ENCODE data around the gene ZNF845.

DNA sequence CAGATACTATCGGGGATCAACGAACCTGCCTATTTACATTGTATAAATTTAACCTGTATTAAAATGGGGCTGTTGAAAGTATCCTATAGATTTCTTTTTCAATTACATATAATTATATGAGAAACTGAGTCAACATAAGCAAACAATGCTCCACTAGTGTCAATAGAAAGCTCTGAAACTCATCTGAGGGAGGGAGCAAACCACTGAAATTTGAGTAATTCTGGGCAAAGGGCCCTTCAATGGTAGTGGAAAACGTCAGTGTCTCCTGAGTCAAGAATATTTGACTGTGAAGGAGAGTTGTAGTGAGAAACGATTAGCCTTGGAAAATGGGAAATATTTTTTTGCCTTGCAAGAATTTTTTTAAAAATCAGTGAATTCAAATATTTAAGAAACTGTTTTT lies 48.5 kb upstream of the ZNF845 start:
- TF ChIP-seq ELF4 (CRISPR knock-in tag; IDR thresholded peaks at IDR 0.05; ENCODE audit: low read depth) (no peak), NR3C1 (CRISPR knock-in tag; conservative IDR thresholded peaks at IDR 0.05; ENCODE audit: low read depth) (no peak), TEAD4 (CRISPR knock-in tag; IDR thresholded peaks at IDR 0.05) (no peak), GTF2I (CRISPR knock-in tag; conservative IDR thresholded peaks at IDR 0.05) (no peak), ZNF317 (CRISPR knock-in tag; IDR thresholded peaks at IDR 0.05; ENCODE audit: borderline replicate concordance, low read depth) (no peak), ESRRA (CRISPR knock-in tag; IDR thresholded peaks at IDR 0.05; ENCODE audit: borderline replicate concordance) (no peak)
- TF ChIP-seq, protein P1, sequence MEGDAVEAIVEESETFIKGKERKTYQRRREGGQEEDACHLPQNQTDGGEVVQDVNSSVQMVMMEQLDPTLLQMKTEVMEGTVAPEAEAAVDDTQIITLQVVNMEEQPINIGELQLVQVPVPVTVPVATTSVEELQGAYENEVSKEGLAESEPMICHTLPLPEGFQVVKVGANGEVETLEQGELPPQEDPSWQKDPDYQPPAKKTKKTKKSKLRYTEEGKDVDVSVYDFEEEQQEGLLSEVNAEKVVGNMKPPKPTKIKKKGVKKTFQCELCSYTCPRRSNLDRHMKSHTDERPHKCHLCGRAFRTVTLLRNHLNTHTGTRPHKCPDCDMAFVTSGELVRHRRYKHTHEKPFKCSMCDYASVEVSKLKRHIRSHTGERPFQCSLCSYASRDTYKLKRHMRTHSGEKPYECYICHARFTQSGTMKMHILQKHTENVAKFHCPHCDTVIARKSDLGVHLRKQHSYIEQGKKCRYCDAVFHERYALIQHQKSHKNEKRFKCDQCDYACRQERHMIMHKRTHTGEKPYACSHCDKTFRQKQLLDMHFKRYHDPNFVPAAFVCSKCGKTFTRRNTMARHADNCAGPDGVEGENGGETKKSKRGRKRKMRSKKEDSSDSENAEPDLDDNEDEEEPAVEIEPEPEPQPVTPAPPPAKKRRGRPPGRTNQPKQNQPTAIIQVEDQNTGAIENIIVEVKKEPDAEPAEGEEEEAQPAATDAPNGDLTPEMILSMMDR (IDR thresholded peaks at IDR 0.05) = no peak
- TF ChIP-seq, protein P2, sequence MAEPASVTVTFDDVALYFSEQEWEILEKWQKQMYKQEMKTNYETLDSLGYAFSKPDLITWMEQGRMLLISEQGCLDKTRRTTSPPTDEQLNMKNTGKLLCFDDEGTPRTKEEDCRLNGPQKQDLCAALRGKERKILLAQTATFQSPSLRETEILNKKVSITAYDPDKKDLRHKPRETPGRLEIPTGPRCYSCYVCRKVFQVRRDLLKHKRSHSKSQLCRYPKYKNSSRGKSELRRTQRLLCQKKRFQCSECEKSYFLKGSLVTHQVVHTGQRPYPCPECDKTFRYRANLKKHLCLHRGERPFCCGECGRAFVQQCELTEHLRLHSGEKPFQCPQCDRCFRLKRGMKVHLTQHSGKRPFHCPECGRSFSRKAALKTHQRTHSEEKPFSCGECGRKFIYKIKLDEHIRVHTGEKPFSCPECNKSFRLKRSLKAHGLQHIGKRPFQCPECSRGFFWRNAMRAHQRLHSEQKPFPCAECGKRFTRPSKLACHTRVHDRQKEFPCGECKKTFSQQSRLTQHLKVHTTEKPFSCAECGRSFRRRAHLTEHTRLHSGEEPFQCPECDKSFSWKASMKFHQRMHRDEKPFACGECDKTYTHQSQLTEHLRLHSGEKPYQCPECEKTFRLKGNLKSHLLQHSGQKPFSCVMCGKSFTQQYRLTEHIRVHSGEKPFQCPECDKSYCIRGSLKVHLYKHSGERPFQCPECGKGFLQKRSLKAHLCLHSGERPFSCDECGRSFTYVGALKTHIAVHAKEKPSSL (CRISPR knock-in tag; conservative IDR thresholded peaks at IDR 0.05) = no peak
- TF ChIP-seq, protein P3, sequence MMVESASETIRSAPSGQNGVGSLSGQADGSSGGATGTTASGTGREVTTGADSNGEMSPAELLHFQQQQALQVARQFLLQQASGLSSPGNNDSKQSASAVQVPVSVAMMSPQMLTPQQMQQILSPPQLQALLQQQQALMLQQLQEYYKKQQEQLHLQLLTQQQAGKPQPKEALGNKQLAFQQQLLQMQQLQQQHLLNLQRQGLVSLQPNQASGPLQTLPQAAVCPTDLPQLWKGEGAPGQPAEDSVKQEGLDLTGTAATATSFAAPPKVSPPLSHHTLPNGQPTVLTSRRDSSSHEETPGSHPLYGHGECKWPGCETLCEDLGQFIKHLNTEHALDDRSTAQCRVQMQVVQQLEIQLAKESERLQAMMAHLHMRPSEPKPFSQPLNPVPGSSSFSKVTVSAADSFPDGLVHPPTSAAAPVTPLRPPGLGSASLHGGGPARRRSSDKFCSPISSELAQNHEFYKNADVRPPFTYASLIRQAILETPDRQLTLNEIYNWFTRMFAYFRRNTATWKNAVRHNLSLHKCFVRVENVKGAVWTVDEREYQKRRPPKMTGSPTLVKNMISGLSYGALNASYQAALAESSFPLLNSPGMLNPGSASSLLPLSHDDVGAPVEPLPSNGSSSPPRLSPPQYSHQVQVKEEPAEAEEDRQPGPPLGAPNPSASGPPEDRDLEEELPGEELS (CRISPR knock-in tag; IDR thresholded peaks at IDR 0.05) = no peak
- TF ChIP-seq, protein P4, sequence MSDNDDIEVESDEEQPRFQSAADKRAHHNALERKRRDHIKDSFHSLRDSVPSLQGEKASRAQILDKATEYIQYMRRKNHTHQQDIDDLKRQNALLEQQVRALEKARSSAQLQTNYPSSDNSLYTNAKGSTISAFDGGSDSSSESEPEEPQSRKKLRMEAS (CRISPR knock-in tag; IDR thresholded peaks at IDR 0.05) = no peak
- TF ChIP-seq, protein P5, sequence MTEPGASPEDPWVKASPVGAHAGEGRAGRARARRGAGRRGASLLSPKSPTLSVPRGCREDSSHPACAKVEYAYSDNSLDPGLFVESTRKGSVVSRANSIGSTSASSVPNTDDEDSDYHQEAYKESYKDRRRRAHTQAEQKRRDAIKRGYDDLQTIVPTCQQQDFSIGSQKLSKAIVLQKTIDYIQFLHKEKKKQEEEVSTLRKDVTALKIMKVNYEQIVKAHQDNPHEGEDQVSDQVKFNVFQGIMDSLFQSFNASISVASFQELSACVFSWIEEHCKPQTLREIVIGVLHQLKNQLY (CRISPR knock-in tag; IDR thresholded peaks at IDR 0.05) = no peak
- TF ChIP-seq, protein P6, sequence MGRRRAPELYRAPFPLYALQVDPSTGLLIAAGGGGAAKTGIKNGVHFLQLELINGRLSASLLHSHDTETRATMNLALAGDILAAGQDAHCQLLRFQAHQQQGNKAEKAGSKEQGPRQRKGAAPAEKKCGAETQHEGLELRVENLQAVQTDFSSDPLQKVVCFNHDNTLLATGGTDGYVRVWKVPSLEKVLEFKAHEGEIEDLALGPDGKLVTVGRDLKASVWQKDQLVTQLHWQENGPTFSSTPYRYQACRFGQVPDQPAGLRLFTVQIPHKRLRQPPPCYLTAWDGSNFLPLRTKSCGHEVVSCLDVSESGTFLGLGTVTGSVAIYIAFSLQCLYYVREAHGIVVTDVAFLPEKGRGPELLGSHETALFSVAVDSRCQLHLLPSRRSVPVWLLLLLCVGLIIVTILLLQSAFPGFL (CRISPR knock-in tag; IDR thresholded peaks at IDR 0.05; ENCODE audit: borderline replicate concordance) = no peak
